Measurements from ENCODE around the gene METTL8.
"Not testable (repeated sequence)": the region's sequence is repeated elsewhere in the genome, so short reads cannot be mapped to it uniquely, and the experiment has no call there.

The METTL8 gene

GRCh38 chr2:171422710-171423495, 10.9 kb downstream of the METTL8 start:
- DNase-seq (ENCODE audit: low read depth), result not testable (repeated sequence)

GRCh38 chr2:171420728-171421563, 12.8 kb downstream of the METTL8 start:
- DNase-seq (ENCODE audit: low read depth), result no peak

- no peak for DNase-seq (ENCODE audit: low read depth)
Observed at GRCh38 chr2:171419333-171419732, 14.5 kb downstream of the METTL8 start.

GRCh38 chr2:171416009-171416926, 17.5 kb downstream of the METTL8 start:
- peak; percentile 77 for DNase-seq (ENCODE audit: low read depth)

GRCh38 chr2:171414645-171415044, 19.1 kb downstream of the METTL8 start:
- not testable (repeated sequence) for DNase-seq (ENCODE audit: low read depth)

GRCh38 chr2:171412571-171413175, 21.1 kb downstream of the METTL8 start:
- DNase-seq (ENCODE audit: low read depth), result no peak

GRCh38 chr2:171411791-171412483, 21.9 kb downstream of the METTL8 start:
- DNase-seq (ENCODE audit: low read depth), result no peak

GRCh38 chr2:171411214-171411613, 22.6 kb downstream of the METTL8 start:
- no peak for DNase-seq (ENCODE audit: low read depth)

GRCh38 chr2:171410624-171411023, 23.2 kb downstream of the METTL8 start:
- no peak for DNase-seq (ENCODE audit: low read depth)

- DNase-seq (ENCODE audit: low read depth), result no peak
Observed at GRCh38 chr2:171410101-171410500, 23.7 kb downstream of the METTL8 start.

- no peak for DNase-seq (ENCODE audit: low read depth)
Observed at GRCh38 chr2:171409436-171409971, 24.3 kb downstream of the METTL8 start.

GRCh38 chr2:171407676-171408044, 26.1 kb downstream of the METTL8 start:
- DNase-seq (ENCODE audit: low read depth), result no peak

- no peak for DNase-seq (ENCODE audit: low read depth)
Observed at GRCh38 chr2:171407030-171407675, 26.6 kb downstream of the METTL8 start.

GRCh38 chr2:171406044-171406443, 27.7 kb downstream of the METTL8 start:
- no peak for DNase-seq (ENCODE audit: low read depth)

- no peak for DNase-seq (ENCODE audit: low read depth)
Observed at GRCh38 chr2:171405546-171405945, 28.2 kb downstream of the METTL8 start.

- no peak for DNase-seq (ENCODE audit: low read depth)
Observed at GRCh38 chr2:171404719-171405118, 29.1 kb downstream of the METTL8 start.

GRCh38 chr2:171404261-171404660, 29.5 kb downstream of the METTL8 start:
- peak; percentile 56 for DNase-seq (ENCODE audit: low read depth)

- no peak for DNase-seq (ENCODE audit: low read depth)
Observed at GRCh38 chr2:171402906-171403580, 30.7 kb downstream of the METTL8 start.

- DNase-seq (ENCODE audit: low read depth), result no peak
Observed at GRCh38 chr2:171401947-171402346, 31.8 kb downstream of the METTL8 start.

GRCh38 chr2:171400395-171400794, 33.4 kb downstream of the METTL8 start:
- DNase-seq (ENCODE audit: low read depth), result no peak

Measured in GM04503 (cell line).